HG02973 (cell line): ENCODE results near the gene HTD2.
"Not testable (repeated sequence)": the region's sequence is repeated elsewhere in the genome, so short reads cannot be mapped to it uniquely, and the experiment has no call there.

Experiments
- ATAC-seq: cut with Tn5 transposase; IDR thresholded peaks from one replicate; pipeline ENCODE4 v1.9.1; 2021; ENCODE audit warnings: moderate library complexity; ENCODE audit not compliant: unreplicated experiment

HTD2 gene

GRCh38 chr3:58305882-58306711 lies at the start of gene HTD2, which contains the start of gene RPP14:
TSS of gene HTD2 (plus strand) at chr3:58306520. CDS start at chr3:58317614, 11,094 bp downstream.
TSS of gene RPP14 (plus strand) at chr3:58306245. CDS start at chr3:58310330, 4,085 bp downstream.
- ATAC-seq, result peak; percentile 78

- no peak for ATAC-seq
Observed at GRCh38 chr3:58258392-58259055, 47.8 kb upstream of the HTD2 start.

GRCh38 chr3:58260261-58260731 lies 46.0 kb upstream of the HTD2 start:
- ATAC-seq, result no peak

GRCh38 chr3:58260733-58261132 lies 45.6 kb upstream of the HTD2 start:
- no peak for ATAC-seq

- peak; percentile 78 for ATAC-seq
Observed at GRCh38 chr3:58261954-58262666, 44.2 kb upstream of the HTD2 start.

- no peak for ATAC-seq
Observed at GRCh38 chr3:58266577-58266976, 39.7 kb upstream of the HTD2 start.

GRCh38 chr3:58267543-58267942 lies 38.8 kb upstream of the HTD2 start:
- not testable (repeated sequence) for ATAC-seq

- no peak for ATAC-seq
Observed at GRCh38 chr3:58269356-58269755, 37.0 kb upstream of the HTD2 start.

- no peak for ATAC-seq
Observed at GRCh38 chr3:58270485-58270884, 35.8 kb upstream of the HTD2 start.

GRCh38 chr3:58271901-58272501 lies 34.3 kb upstream of the HTD2 start:
- ATAC-seq, result no peak

GRCh38 chr3:58272891-58273290 lies 33.4 kb upstream of the HTD2 start:
- ATAC-seq, result no peak

- not testable (repeated sequence) for ATAC-seq
Observed at GRCh38 chr3:58273362-58273761, 33.0 kb upstream of the HTD2 start.

- no peak for ATAC-seq
Observed at GRCh38 chr3:58274027-58274614, 32.2 kb upstream of the HTD2 start.

GRCh38 chr3:58281069-58281468 lies 25.3 kb upstream of the HTD2 start:
- ATAC-seq, result no peak

GRCh38 chr3:58285334-58285733 lies 21.0 kb upstream of the HTD2 start:
- no peak for ATAC-seq

- no peak for ATAC-seq
Observed at GRCh38 chr3:58287354-58287753, 19.0 kb upstream of the HTD2 start.

- ATAC-seq, result no peak
Observed at GRCh38 chr3:58288011-58288728, 18.1 kb upstream of the HTD2 start.

- not testable (repeated sequence) for ATAC-seq
Observed at GRCh38 chr3:58288964-58289613, 17.2 kb upstream of the HTD2 start.

- not testable (repeated sequence) for ATAC-seq
Observed at GRCh38 chr3:58290446-58290845, 15.9 kb upstream of the HTD2 start.
